GM12878 (cell line): Measurements from ENCODE around the gene NEMF. TPM values are rescaled to one million over a fixed set of nuclear protein-coding genes. Genes with fewer than 3 reads are reported as not detected.

Experiments used
- ASH2L ChIP-seq: fragments of 300-600, 200-600 bp; sonication (generic); IDR thresholded peaks from 2 replicates; pipeline ENCODE4 v1.6.1; 2017; ENCODE audit warnings: low read depth, mild to moderate bottlenecking, borderline replicate concordance
- ATF7 ChIP-seq: fragments of 450-650 bp; IDR thresholded peaks from 2 replicates; pipeline ENCODE4 v1.6.1; 2016; ENCODE audit warnings: low read depth, mild to moderate bottlenecking
- CBFB ChIP-seq: IDR thresholded peaks from 2 replicates; pipeline ENCODE4 v1.6.1; 2016; ENCODE audit warnings: antibody characterized with exemption, low read depth
- CHD2 ChIP-seq: IDR thresholded peaks from 2 replicates; pipeline ENCODE4 v1.6.1; 2011; ENCODE audit warnings: low read depth, low read length, improper control_type of control experiment, borderline replicate concordance
- CHD4 ChIP-seq: fragments of 200-600 bp; sonication (generic); IDR thresholded peaks from 2 replicates; pipeline ENCODE4 v1.6.1; 2016; ENCODE audit warnings: mild to moderate bottlenecking
- CREB1 ChIP-seq: IDR thresholded peaks from 2 replicates; pipeline ENCODE4 v1.6.1; 2012; ENCODE audit warnings: low read depth, mild to moderate bottlenecking, inconsistent platforms
- CREM ChIP-seq: IDR thresholded peaks from 2 replicates; pipeline ENCODE4 v1.6.1; 2014; ENCODE audit warnings: antibody characterized with exemption, low read depth
- HCFC1 ChIP-seq: fragments of 150-350 bp; IDR thresholded peaks from 2 replicates; pipeline ENCODE4 v1.6.1; 2014; ENCODE audit warnings: low read length
- HDGF ChIP-seq: fragments of 450-650 bp; IDR thresholded peaks from 2 replicates; pipeline ENCODE4 v1.6.1; 2016; ENCODE audit warnings: antibody characterized with exemption
- IKZF2 ChIP-seq, 2 experiments: fragments of 450-650 bp; IDR thresholded peaks; 2 replicates each; pipeline ENCODE4 v1.6.1; 2017; ENCODE audit warnings: mild to moderate bottlenecking in 2 of 2, moderate library complexity in 2 of 2
- IRF4 ChIP-seq: IDR thresholded peaks from 2 replicates; pipeline ENCODE4 v1.6.1; 2011; ENCODE audit warnings: low read depth, low read length
- KLF5 ChIP-seq: fragments of 450-650 bp; IDR thresholded peaks from 2 replicates; pipeline ENCODE4 v1.6.1; 2014; ENCODE audit warnings: mild to moderate bottlenecking; ENCODE audit not compliant: partially characterized antibody
- MEF2A ChIP-seq: IDR thresholded peaks from 2 replicates; pipeline ENCODE4 v1.6.1; 2011; ENCODE audit warnings: low read depth, mild to moderate bottlenecking, low read length, moderate library complexity; ENCODE audit not compliant: insufficient read depth
- MTA2 ChIP-seq: fragments of 450-650 bp; IDR thresholded peaks from 2 replicates; pipeline ENCODE4 v1.6.1; 2016; ENCODE audit warnings: low read depth, mild to moderate bottlenecking, moderate library complexity
- MTA3 ChIP-seq: IDR thresholded peaks from 2 replicates; pipeline ENCODE4 v1.6.1; 2012; ENCODE audit warnings: low read length, inconsistent platforms, borderline replicate concordance
- NR2C1 ChIP-seq: fragments of 450-650 bp; IDR thresholded peaks from 2 replicates; pipeline ENCODE4 v1.6.1; 2017; ENCODE audit warnings: antibody characterized with exemption, mild to moderate bottlenecking, moderate library complexity
- PML ChIP-seq: IDR thresholded peaks from 2 replicates; pipeline ENCODE4 v1.6.1; 2012; ENCODE audit warnings: low read length, inconsistent platforms
- RB1 ChIP-seq: fragments of 450-650 bp; formaldehyde crosslinking; IDR thresholded peaks from 2 replicates; pipeline ENCODE4 v1.6.1; 2017; ENCODE audit warnings: mild to moderate bottlenecking, borderline replicate concordance
- RFX5 ChIP-seq: IDR thresholded peaks from 2 replicates; pipeline ENCODE4 v1.6.1; 2011; ENCODE audit warnings: low read depth, low read length, improper control_type of control experiment
- RUNX3 ChIP-seq: IDR thresholded peaks from 2 replicates; pipeline ENCODE4 v1.6.1; 2012; ENCODE audit warnings: low read length, inconsistent platforms
- SIX5 ChIP-seq: IDR thresholded peaks from 2 replicates; pipeline ENCODE4 v1.6.1; 2011; ENCODE audit warnings: mild to moderate bottlenecking, low read depth, low read length, moderate library complexity; ENCODE audit not compliant: severe bottlenecking
- SMARCA5 ChIP-seq: fragments of 450-650 bp; IDR thresholded peaks from 2 replicates; pipeline ENCODE4 v1.6.1; 2017; ENCODE audit warnings: mild to moderate bottlenecking
- SP1 ChIP-seq: IDR thresholded peaks from one replicate; pipeline ENCODE4 v1.6.1; 2011; ENCODE audit warnings: low read depth, low read length
- SUZ12 ChIP-seq: fragments of 200-600 bp; sonication (generic); IDR thresholded peaks from one replicate; pipeline ENCODE4 v1.6.1; 2018; ENCODE audit warnings: antibody characterized with exemption, mild to moderate bottlenecking; ENCODE audit not compliant: unreplicated experiment
- TCF12 ChIP-seq: IDR thresholded peaks from 2 replicates; pipeline ENCODE4 v1.6.1; 2011; ENCODE audit warnings: low read depth, mild to moderate bottlenecking, low read length
- TCF7 ChIP-seq: IDR thresholded peaks from 2 replicates; pipeline ENCODE4 v1.6.1; 2014; ENCODE audit warnings: antibody characterized with exemption, borderline replicate concordance
- YY1 ChIP-seq: IDR thresholded peaks from 2 replicates; pipeline ENCODE4 v1.6.1; 2011; ENCODE audit warnings: low read depth, mild to moderate bottlenecking, low read length
- polyA plus RNA-seq, 11 experiments: library from polyadenylated mRNA; depleted of rRNA in 4 of 11; unstranded in 6 of 11; stranded (reverse) in 5 of 11; fragments of >200 nt; fragmentation: Nextera tagmentation in 4 of 11; fragmentation: Illumina TruSeq in 1 of 11; extraction: Ambion mirVana in 4 of 11; extraction: Trizol in 1 of 11; gene quantifications; 1 replicate in 1 of 11; 2 replicates in 10 of 11; pipeline versions ENCODE4 v1.2.1 to v1.2.3, GENCODE V29; 2011 to 2016; ENCODE audit warnings: inconsistent platforms in 2 of 11, missing spikeins in 2 of 11, low read depth in 1 of 11
- total RNA-seq, 4 experiments: library from RNA; depleted of rRNA in 3 of 4; stranded (reverse); fragments of >200 nt in 3 of 4; fragmentation: Illumina TruSeq in 1 of 4; extraction: Trizol in 1 of 4; gene quantifications; 2 replicates each; pipeline versions ENCODE4 v1.2.1 to v1.2.3, GENCODE V29; 2013 to 2021
- TF ChIP-seq, protein P1 (sequence below): fragments of 450-650 bp; IDR thresholded peaks from 2 replicates; pipeline ENCODE4 v1.6.1; 2017; ENCODE audit warnings: mild to moderate bottlenecking, low read depth, inconsistent platforms; ENCODE audit not compliant: poor library complexity, severe bottlenecking
- TF ChIP-seq, protein P2 (sequence below), 3 experiments: IDR thresholded peaks in 2 of 3; conservative IDR thresholded peaks in 1 of 3; 2 replicates each; pipeline ENCODE4 v1.5.1; 2011; ENCODE audit warnings: low read depth in 3 of 3, low read length in 3 of 3, mild to moderate bottlenecking in 3 of 3, control low read depth in 2 of 3, moderate library complexity in 2 of 3, inconsistent platforms in 1 of 3, mixed read lengths in 1 of 3; ENCODE audit not compliant: control insufficient read depth in 2 of 3, insufficient read depth in 1 of 3; ENCODE audit errors: extremely low read depth in 1 of 3
- TF ChIP-seq, protein P3 (sequence below): fragments of 450-650 bp; IDR thresholded peaks from 2 replicates; pipeline ENCODE4 v1.6.1; 2014; ENCODE audit warnings: mild to moderate bottlenecking

NEMF gene
- total and polyA plus RNA-seq, 10 of the 15 experiments (the other 5 are each of a cell fraction or from before 2014, with no cell fraction given) = 31.5 to 80.1 (median 61.1) TPM

DNA sequence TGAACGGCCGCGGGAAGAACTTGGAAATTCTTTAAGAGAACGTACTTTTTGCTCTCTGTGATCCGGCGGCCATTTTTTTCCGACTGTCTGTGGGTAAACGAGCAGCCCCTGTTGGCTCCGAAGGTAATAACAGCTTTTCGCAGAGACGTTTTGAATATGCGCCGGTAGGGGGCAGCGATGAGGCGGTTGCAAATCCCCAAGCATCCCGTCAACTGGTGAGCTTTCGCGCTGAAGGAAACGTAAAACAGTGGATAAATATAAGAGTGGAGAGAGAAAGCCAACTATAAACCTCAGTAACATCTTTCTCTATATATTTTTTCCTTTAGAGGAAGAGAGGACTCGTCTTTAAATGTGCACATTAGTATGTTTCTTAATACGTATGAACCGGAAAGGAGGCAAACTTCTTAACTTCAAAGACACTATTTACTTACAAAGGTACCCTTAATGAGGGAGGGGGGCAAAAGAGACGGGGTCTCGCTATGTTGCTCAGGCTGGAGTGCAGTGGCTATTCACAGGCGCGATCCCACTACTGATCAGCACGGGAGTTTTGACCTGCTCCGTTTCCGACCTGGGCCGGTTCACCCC lies 9.6 kb upstream of the NEMF start (continued):
- TF ChIP-seq SMARCA5 (peak; percentile 99), ASH2L (no peak), KLF5 (no peak), TCF7 (peak; percentile 73; the same call in 1 of the 2 replicates), MEF2A (peak; percentile 70), HCFC1 (peak; percentile 17; the same call in 1 of the 2 replicates), CBFB (peak; percentile 76; the same call in 1 of the 2 replicates), MTA3 (no peak; the same call in 1 of the 2 replicates), SIX5 (no peak), TCF12 (0 out of 2 replicates have a peak, but pooled peaks have one; percentile 72), NR2C1 (0 out of 2 replicates have a peak, but pooled peaks have one; percentile 39), CHD2 (no peak), IKZF2 (IDR thresholded peaks at IDR 0.05) (0 out of 4 replicates have a peak, but pooled peaks of 1 of the 2 experiments have one; percentile 38), RFX5 (no peak), RB1 (peak; percentile 51; the same call in 1 of the 2 replicates), YY1 (peak; percentile 99), SP1 (peak; percentile 56), RUNX3 (peak; percentile 91), CHD4 (no peak), IRF4 (peak; percentile 34; the same call in 1 of the 2 replicates), CREB1 (peak; percentile 59; the same call in 1 of the 2 replicates), PML (peak; percentile 43; the same call in 1 of the 2 replicates), ATF7 (no peak), CREM (peak; percentile 73), HDGF (no peak), SUZ12 (peak; percentile 98), MTA2 (no peak)
- TF ChIP-seq, protein P1, sequence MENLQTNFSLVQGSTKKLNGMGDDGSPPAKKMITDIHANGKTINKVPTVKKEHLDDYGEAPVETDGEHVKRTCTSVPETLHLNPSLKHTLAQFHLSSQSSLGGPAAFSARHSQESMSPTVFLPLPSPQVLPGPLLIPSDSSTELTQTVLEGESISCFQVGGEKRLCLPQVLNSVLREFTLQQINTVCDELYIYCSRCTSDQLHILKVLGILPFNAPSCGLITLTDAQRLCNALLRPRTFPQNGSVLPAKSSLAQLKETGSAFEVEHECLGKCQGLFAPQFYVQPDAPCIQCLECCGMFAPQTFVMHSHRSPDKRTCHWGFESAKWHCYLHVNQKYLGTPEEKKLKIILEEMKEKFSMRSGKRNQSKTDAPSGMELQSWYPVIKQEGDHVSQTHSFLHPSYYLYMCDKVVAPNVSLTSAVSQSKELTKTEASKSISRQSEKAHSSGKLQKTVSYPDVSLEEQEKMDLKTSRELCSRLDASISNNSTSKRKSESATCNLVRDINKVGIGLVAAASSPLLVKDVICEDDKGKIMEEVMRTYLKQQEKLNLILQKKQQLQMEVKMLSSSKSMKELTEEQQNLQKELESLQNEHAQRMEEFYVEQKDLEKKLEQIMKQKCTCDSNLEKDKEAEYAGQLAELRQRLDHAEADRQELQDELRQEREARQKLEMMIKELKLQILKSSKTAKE = peak; percentile 27
- TF ChIP-seq, protein P2, sequence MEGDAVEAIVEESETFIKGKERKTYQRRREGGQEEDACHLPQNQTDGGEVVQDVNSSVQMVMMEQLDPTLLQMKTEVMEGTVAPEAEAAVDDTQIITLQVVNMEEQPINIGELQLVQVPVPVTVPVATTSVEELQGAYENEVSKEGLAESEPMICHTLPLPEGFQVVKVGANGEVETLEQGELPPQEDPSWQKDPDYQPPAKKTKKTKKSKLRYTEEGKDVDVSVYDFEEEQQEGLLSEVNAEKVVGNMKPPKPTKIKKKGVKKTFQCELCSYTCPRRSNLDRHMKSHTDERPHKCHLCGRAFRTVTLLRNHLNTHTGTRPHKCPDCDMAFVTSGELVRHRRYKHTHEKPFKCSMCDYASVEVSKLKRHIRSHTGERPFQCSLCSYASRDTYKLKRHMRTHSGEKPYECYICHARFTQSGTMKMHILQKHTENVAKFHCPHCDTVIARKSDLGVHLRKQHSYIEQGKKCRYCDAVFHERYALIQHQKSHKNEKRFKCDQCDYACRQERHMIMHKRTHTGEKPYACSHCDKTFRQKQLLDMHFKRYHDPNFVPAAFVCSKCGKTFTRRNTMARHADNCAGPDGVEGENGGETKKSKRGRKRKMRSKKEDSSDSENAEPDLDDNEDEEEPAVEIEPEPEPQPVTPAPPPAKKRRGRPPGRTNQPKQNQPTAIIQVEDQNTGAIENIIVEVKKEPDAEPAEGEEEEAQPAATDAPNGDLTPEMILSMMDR (IDR thresholded peaks at IDR 0.05 in 2 of 3, conservative IDR thresholded peaks at IDR 0.05 in 1 of 3; ENCODE audit: control insufficient read depth in 2 of 3, extremely low read depth in 1 of 3, insufficient read depth in 1 of 3, low read depth in 3 of 3, low read length in 3 of 3) = peak; percentile 100
- TF ChIP-seq, protein P3, sequence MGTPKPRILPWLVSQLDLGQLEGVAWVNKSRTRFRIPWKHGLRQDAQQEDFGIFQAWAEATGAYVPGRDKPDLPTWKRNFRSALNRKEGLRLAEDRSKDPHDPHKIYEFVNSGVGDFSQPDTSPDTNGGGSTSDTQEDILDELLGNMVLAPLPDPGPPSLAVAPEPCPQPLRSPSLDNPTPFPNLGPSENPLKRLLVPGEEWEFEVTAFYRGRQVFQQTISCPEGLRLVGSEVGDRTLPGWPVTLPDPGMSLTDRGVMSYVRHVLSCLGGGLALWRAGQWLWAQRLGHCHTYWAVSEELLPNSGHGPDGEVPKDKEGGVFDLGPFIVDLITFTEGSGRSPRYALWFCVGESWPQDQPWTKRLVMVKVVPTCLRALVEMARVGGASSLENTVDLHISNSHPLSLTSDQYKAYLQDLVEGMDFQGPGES = no peak
